HS-27A (cell line): Measurements from ENCODE around the gene SPATA32.

Source experiments
- DNase-seq: peaks from one replicate; pipeline ENCODE4 v3.0.0-alpha.2; 2012; ENCODE audit warnings: low read depth, missing footprints

The SPATA32 gene

DNA sequence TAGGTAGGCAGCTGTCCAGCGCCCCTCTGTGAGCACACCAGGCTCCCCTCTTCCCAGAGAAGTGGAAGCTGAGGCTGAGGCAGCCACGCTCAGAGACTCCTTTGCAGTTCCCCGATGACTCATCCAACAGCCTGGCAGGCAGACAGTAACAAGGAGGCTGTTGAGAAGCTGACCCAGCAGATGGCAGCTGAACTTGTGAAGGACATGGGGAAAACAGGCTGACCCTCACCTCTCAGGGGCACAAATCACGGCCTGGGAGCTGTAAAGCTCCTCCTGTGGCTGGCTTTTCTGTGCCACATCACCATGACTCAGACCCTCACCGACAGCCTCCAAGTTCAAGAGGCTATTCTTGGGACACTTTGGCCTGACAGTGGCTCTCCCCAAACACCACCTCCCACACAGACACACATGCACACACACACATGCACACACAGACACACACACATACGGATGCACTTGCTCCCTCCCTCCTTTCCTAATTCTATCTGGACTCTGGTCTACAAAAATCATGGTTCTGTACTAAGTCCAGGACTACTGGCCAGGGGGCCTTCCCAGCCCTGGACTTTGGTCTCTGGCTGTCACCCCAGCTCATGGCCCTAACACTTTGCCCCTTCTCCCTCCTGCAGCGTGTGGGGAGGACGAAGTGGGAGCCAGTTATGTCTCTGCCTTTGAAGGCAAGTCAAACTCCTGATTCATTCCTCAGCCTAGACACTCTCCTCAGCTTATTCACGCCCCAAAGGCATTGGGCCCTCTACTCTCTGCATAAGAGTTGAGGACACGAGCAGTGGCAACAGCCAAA is 31.7 kb upstream of the SPATA32 start:
- peak; percentile 89 for DNase-seq

DNA sequence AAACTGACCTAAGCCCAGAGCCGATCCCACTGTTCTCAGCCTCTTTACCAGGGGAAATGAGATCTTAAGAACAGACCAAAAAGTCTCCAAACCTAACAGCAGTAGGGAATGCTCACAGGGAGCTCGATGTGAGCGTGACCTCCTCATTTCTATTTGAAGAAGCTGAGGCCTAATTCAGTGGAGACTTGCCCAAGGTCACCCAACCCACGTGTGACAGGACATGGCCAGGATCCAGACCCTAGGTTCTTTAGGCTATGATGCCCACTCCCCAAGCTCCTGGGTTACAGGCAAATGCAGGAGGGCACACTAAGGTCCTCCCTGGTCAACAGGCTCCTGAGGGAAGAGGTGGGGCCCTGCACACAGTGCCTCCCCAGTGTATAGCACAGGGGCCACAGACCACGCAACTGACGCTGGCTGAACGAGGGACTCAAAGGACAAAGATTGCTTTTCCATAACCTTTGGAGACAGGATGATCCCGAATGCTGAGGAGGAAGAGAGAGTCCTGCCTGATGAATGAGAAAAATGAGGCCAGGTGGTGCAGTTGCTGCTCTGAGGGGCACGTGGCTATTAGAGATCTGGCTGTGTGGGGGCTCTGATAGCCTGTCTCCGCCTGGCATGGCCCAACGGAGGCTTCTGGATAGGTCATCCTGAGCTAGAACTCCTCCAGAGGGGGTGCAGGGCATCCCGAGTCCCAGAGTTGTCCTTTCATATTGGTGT is 31.0 kb upstream of the SPATA32 start:
- DNase-seq: no peak

DNA sequence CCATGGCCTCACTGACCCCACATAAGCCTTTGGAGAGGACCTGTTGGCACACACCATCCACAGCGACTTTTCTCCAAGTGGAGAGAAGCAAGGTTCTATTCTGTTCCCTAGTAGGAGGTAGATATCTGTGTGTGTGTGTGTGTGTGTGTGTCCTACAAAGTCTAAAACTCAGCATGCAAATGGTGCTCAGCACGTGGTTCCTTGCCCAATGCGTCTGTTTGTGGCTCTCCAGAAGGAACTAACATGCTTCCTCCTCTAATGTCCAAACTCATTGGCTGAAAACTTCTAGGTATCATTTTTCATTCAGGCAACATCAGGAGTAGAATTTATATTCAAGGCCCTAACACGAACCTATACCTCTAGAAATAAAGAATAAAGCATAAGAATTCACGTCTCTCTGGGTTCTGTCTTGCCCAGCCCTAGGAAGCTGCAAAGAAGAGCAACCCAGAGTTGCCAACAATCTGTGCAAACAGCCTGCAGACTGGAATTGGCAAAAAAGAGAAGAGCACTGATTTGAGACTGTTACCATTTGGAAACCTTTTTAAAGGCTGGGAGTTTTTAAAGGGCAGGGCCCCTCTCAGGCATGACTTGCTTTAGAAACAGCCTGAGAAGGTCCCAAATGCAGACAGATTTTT is 29.4 kb upstream of the SPATA32 start:
- no peak for DNase-seq

DNA sequence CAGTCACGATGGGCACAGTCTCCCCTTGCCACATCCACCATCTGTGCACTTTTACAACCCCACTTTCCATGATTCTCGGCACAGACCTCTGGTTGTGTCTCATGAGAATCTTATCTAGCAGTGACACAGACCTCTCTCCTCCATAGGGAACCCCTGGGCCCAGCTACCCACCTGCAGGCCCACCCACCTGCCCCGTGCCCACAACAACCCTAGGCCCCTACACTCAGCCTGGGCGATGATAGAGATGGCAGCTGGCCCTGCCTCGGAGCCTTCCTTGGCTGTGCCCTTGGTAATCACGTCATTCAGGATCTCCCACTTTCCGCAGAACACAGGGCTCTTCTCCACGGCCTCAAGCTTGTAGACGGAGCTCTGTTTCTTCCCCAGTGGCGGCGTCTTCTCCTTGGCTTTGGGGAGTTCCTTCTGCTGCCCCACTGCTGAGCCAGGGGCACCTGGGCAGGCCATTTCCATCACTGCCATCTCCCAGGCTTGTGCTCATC is 28.4 kb upstream of the SPATA32 start:
- no peak for DNase-seq

DNA sequence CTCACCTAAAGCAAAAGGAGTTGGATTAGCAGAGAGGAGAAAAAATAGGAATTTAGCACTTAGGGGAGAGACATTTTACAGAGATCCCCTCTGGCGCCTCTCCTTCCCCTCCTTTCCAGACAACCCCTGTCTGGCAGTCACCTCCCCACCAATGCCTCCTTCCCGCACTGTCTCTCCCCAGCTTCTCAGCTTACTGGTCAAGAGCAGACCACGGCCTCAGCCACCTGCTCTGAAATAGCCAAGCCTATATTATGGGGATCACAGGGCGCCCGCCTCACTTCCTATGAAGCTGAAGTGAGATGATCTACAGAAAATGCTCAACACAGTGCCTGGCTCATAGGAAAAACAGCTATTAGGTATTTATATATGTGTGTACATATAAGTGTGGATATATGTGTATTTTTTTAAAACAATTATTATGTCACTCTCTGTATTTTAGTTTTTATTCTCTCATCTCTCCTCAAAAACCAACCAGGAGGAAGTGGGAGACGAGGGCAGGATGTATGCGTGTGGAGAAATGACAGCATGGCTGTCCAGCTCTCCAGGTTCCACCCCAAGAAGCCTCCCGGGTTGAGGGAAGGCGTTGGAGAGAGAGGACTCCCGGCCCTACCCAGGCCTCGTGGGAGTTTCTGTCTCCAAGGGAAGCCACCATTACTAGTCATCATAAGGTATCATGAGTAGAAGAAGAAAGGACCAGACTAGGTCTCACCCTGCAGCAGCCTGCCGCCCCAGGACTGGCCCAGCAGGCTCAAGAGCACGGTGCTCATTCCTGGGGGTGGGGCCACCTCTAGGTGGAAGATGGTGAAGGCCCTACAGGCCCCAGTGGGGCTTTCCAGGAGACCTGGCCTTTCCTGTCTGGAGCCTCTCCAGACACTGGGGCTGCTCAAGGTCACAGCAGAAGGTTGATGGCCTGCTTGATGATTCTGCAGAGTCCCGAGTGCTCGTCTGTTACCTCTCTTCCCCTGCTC is 27.7 kb upstream of the SPATA32 start:
- no peak for DNase-seq

DNA sequence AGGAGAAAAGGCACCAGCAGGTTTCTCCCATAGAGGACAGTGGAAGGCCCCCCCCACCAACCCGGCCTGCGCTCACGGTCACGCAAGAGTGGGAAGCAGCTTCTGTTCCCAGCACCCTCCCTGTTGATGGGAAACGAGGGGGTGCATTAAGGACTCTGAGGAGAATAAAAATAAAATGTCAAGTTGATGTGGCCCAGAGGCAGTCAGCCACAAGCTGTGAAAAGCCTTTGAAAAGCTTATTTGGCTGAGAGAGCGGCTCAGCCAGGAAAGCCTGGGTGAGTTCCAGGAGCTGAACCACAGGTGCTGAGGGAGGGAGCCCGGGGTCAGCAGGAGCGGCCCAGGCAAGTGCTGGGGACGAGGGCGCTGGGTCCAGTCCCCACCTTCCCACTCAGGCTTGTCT is 26.9 kb upstream of the SPATA32 start:
- no peak for DNase-seq

DNA sequence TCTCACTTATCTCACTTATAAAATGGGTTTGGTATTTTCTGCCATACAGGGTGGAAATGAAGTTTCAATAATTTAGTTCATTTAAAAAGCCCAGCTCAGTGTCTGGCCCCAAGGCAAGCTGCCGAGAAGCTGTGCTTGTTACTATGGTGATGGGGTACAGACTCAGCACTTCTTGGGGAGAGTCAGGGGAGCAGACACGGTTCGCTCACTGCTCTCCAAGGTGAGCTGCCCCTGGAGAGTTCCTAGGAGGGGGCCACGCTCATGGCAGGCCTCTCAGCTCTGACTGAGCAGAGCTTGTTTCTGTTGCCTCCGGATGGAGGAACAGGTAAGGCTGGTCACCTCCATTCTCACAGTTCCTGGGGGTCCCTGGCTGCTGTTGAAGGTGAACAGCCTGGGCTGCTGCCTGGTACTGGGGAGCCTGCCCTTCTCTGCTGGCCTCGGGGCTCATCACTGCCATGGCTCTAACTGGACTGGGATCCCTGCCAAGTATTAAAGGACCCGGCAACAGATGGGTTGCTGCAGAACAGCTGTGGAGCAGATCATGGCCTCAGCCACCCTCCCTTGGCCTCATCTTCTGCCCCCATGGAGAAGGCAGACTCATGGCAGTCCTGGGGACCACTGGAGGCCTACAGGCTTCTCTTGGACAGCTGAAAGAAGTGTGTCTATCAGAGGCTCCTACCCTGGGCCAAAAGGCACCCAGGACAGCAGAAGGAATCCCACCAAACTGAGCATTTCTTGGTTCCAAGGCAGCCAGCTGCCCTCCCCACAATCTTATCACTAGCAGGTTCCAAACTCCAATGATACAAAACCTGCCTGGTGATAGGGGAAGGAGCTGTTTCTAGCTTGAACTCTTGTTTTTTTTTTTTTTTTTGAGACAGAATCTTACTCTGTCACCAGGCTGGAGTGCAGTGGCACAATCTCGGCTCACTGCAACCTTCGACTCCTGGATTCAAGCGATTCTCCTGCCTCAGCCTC is 25.9 kb upstream of the SPATA32 start:
- no peak for DNase-seq

DNA sequence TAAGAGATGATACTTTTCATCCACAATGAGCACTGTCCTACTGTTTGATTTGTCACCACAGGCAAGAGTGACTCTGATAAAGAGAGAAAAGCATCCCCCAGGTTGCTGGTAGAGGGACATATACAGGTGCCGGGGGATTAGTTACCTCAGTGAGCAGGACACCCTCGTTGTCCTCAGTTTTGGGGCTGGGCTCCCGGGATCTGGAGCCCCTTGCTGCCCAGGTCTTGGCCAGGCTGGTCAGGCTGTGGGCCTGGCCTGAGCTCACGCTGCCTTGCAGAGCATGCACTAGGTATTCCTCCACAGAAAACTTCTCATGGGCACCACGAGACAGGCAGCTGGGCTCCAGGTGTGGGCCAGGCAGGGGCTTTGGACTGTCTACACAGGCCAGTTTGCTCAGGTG is 24.4 kb upstream of the SPATA32 start:
- no peak for DNase-seq

DNA sequence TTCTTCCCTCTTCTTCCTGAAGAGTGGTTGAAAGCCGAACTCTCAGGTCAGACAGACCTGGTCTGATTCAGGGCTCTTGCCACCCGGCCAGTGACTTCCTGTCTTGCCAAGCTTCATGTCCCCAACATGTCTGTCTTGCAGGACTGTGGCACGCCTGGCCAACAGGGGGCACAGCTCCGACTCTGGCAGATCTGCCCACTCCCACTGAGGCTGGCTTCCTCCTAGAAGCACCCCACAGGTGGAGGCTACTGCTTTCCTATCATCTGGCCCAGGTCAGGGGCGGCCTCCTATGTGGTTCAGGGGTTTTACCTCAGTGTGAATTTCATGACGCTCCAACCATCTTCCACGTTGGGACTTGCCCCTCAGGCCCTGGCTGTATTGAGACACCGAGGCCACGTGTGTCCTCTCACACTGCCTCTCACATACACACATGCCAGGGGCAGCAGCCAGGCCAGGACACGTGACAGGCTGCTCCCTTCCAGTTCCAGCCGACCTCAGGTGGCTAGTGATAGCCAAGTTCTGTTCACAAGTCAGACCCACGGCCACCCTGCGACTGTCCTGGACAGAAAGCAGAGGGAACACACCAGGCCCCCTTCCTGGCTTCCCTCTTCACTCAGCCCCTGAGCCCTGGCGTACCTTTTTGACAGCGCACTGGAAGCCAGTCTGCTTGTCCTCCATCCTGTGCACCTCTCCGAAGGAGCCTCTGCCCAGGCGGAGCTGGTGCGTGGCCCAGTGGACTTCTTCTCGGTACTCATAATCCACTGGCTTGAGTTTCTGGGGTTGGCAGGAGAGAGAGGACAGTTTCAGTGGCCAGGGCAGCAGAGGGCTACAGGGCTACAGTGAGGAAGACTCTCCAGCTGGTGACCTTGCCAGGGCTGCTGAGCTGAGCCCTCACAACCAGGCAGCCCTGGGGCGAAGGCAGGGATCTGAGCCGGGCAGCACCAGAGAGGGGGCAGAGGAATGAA is 22.6 kb upstream of the SPATA32 start:
- DNase-seq: no peak

DNA sequence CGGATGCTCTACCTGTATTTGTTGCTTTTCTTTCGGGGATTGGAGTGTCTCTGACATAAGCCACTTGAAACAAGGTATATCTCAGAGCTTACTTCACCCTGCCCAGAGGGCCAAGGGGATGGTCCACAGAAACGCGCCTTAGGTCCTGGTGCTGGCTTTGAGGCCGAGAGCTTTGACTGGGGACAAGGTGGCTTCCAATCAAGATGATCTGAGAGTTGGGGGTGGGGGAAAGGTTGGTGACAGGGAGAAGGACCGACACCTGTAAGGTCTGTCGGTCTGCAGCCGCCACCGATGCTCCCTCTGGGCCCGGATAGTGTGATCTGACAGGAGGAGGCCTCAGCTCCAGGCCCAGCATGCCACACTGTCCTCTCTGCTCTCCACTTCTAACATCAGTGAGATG is 21.8 kb upstream of the SPATA32 start:
- DNase-seq: no peak

DNA sequence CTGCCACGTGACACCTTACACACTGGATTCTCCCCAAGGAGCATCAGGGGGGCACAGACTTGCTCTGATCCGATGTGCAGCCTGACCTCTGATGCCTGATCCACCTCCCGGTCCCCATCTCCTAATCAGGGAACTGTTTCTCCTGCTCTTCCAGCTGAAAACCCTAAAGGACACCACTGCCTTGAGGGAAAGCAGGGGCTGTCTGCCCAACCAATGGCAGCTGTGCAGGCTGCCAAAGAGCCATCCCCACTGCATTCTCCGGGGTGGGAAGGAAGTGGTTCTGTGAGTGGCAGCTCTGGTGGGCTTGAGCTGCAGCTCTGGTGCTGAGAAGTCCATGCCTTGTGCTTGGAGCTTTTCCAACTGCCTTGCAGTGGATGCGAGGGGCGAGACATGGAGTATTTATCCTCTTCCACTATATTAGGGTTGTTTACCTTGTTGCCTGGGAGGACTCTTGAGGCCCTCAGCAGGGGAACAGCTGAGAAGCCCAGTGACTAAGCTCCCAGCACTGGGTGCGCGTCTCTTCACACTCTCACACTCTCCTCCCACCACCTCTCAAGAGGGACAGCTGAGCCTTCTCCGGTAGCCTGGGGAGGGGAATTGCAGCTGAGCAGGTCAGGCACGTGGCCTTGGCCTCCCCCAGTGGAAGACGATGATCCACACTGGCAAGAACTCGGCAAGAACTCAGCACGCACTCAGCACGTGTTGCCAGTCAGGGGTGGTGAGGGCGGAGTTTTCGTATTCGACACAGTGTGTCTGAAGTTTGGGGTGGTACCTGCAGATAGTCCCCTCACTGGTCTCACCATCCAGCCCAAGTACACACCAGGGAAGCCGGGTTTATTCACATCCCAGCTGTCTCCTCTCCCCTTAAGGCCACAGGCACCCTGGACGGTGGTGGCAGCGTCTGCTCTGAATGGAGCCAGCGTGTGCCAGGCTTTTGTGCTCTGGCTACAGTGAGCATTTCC is 21.1 kb upstream of the SPATA32 start:
- no peak for DNase-seq

DNA sequence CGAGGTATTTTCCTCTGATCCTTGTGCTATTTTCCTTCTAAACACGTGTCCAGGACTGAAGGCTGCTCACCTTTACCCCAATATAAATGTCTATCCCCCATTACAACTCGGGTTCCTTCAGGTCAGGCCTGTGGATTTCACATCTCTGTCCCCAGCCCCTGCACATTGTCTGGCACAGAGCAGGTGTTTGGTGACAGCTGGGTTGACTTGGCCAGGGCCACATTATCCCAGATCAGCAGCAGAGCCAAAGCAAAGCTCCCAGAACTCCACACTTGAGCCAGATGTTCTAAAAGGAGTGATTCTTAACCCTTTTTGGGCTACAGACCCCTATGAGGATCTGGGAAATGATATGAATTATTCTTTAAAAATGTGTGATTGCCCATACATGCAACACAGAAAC is 18.0 kb upstream of the SPATA32 start:
- no peak for DNase-seq

DNA sequence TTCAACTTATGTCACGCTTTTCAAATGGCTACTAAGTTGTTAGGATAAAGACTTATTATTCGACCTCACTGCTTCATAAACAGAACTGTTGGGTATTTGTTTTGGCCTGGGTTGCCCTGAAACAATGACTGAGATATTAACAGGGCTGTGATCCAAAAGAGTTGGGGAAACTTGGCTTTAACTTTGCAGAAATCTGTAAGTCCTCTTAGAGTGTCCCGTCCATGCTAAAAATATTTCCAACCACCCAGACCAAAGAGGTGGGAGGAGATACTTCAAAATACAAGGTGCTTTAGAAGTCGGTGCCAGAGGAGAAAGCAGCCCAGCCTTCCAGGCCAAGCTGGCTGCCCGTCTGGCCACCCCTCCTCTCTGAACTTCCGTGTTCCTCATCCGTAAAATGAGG is 16.1 kb upstream of the SPATA32 start:
- DNase-seq: no peak

DNA sequence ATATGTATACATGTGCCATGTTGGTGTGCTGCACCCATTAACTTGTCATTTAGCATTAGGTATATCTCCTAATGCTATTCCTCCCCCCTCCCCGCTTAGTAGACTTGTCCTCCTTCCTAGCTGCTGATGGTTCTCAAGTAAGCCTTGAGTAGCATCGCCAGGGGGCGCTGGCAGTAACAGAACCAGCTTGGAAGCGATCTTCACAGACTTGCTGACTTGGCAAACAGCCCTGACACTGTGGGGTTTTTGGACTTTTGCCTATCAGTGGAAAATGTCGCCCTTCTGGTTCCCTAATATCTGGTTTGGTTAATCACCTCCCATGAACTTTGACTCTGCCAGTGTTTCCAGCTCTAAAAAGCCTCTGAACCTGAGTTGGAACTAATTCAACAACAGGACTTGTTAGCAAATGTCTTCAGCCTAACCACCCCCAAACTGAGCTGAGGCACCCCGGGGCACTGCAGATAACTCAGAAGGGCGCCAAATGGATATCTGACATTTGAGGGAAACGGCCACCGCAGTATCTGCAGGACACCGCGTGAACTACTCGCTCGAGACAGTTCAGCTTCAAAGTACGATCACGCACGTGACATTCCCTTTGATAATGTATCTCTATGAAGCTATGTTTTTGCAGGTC is 15.4 kb upstream of the SPATA32 start:
- DNase-seq: peak; percentile 74

DNA sequence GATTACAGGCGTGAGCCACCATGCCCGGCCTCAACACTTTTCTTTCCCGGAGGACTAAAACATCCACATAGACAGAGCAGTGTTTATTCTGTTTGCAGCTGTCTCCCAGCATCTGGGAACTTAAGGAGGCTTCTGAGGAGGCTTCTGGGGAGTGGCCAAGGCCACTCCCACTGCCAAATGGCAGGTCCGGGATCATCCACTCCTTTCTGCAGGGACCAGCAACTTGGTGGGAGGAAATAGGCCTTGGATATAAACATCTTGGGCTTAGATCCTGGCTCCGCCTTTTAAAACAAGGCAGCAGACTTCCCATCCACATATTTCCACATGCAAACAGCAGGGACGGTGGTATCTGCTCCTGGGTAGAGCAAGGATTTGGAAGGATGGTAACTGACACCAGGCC is 14.1 kb upstream of the SPATA32 start:
- DNase-seq: no peak

DNA sequence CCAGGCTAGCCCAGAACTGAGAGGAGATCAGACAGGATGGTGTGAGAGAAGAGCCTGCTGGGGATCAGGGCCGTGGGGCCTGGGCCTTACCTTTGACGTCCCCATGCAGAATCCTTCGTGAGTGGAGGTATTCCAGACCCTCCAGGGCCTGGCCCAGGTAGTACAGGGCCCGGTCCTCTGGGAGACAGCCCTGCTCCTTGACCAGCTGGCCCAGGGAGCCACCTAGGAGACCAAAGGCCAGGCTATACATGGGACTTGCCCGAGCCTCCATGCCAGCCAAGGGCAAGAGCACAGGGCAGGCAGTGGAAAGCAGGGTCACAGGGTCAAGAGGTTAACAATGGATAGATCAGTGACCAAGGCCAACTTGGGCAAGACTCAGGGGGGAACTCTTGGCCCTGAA is 12.1 kb upstream of the SPATA32 start:
- no peak for DNase-seq

DNA sequence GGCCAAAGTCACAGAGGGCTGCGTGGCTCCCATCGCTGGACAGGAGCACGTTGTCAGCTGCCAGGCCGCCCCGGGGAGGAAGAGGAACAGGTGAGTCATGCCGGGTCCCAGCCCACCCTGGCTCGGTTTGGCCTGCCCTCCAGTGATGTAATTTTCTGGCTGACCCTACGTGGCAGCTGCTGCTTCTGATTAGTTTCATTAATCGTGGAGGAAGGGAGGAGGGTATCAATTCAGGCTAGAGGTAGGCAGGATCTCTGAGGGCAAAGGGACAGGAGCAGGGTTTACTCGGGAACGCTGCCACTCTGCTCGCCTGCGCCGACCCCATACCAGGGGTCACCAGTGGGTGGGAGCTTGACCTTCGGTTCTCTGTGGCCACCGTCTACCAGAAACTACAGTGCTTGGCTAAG is 11.7 kb upstream of the SPATA32 start:
- no peak for DNase-seq

DNA sequence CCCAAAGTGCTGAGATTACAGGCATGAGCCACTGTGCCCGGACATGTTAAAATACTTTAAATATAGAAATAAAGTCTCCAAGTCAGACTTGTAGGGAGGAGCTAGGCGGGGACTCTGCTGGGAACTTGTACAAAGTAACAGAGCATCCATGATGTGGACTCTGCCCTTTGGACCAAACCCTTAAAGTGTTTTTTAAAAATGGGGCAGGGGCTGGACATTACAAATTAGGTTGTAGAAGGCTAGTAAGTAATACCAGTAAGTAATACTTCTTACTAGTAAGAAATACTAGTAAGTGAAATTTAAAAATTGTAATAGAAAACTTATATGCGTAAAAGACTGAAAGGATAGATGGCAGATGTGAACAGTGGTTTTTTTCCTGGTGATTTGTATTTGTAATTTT is 9.7 kb upstream of the SPATA32 start:
- DNase-seq: no peak
